Uterus (tissue), 4 donors: ENCODE results near the gene FBXL13. TPM values are rescaled to one million over a fixed set of nuclear protein-coding genes. Genes with fewer than 3 reads are reported as not detected.

Source experiments
- DNase-seq, 2 donors: peaks; one replicate each; pipeline ENCODE4 v3.0.0-alpha.2; 2019 to 2020
- H3K27ac ChIP-seq, 2 donors: fragments of 200-600 bp; sonication (generic); 1 replicate in 1 of 2; 2 replicates in 1 of 2; pipeline ENCODE4 v1.5.1; 2016 to 2018
- H3K27me3 ChIP-seq, 2 donors: fragments of 200-600 bp; sonication (generic); one replicate each; pipeline ENCODE4 v1.5.1; 2018 to 2019; ENCODE audit warnings: control low read depth in 1 of 2
- H3K36me3 ChIP-seq, 2 donors: fragments of 200-600 bp; sonication (generic); one replicate each; pipeline ENCODE4 v1.5.1; 2019; ENCODE audit warnings: control low read depth in 1 of 2
- H3K4me1 ChIP-seq, 2 donors: fragments of 200-600 bp; sonication (generic); one replicate each; pipeline ENCODE4 v1.5.1; 2018 to 2019; ENCODE audit warnings: control low read depth in 1 of 2
- H3K4me3 ChIP-seq, 2 donors: fragments of 200-600 bp; sonication (generic); 1 replicate in 1 of 2; 2 replicates in 1 of 2; pipeline ENCODE4 v1.5.1; 2018 to 2019; ENCODE audit warnings: mild to moderate bottlenecking in 1 of 2
- H3K9me3 ChIP-seq, 2 donors: fragments of 200-600 bp; sonication (generic); one replicate each; pipeline ENCODE4 v1.5.1; 2019; ENCODE audit warnings: control low read depth in 1 of 2
- POLR2A ChIP-seq, 2 donors: fragments of 450-650 bp; IDR thresholded peaks; one replicate each; pipeline ENCODE4 v1.6.1; 2016; ENCODE audit warnings: antibody characterized with exemption in 2 of 2, mild to moderate bottlenecking in 1 of 2, moderate library complexity in 1 of 2
- intact Hi-C: fragments of 100-400 bp; cut with DNase I; formaldehyde crosslinking; loops from one replicate; pipeline ENCODE4 v1.15.1; 2023; ENCODE audit warnings: low total_unique reads
- total RNA-seq, 4 donors: library from RNA; depleted of rRNA in 3 of 4; stranded (reverse); fragments of >200 nt in 3 of 4; gene quantifications; one replicate each; pipeline versions ENCODE4 v1.1.0 to v1.2.4, GENCODE V29; 2014 to 2023
- TF ChIP-seq, protein P1 (sequence below), 4 experiments: fragments of 200-600 bp in 2 of 4; fragments of 450-650 bp in 2 of 4; sonication (generic) in 2 of 4; IDR thresholded peaks; one replicate each; pipeline ENCODE4 v1.5.1; 2016 to 2019; ENCODE audit warnings: antibody characterized with exemption in 4 of 4, mild to moderate bottlenecking in 2 of 4, moderate library complexity in 1 of 4
- donor health status: DM: yes; HTN: yes; CAD: no.

The FBXL13 gene
- total RNA-seq, 4 donors from 2014 or later = 1.2 to 12.9 (median 5.5) TPM

DNA sequence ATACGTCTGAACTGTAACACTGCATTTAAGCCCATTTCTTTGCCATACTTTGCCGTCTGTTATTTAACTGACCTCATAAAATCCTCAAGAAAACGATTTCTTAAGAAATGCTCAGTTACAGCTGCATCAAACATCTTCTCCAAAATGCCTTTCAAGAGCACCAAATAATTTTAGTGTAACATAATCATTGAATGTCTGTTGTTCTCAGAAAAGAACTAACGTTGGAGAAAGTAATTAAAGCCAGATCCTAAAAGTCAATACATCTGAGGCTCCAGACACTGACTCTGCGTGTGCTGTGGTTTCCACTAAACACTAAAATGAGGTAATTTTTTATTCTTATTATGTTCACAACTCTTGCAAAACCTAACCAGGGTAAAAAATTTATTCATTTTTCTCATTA lies 225.5 kb downstream of the FBXL13 start:
- DNase-seq = no peak
- intact Hi-C loops = no loop called here
- H3K4me3 ChIP-seq = no peak overlapping the region
- no peaks in the 10 kb centered on the region for H3K4me1 ChIP-seq
- TF ChIP-seq POLR2A (IDR thresholded peaks at IDR 0.05) = no peak
- TF ChIP-seq, protein P1, sequence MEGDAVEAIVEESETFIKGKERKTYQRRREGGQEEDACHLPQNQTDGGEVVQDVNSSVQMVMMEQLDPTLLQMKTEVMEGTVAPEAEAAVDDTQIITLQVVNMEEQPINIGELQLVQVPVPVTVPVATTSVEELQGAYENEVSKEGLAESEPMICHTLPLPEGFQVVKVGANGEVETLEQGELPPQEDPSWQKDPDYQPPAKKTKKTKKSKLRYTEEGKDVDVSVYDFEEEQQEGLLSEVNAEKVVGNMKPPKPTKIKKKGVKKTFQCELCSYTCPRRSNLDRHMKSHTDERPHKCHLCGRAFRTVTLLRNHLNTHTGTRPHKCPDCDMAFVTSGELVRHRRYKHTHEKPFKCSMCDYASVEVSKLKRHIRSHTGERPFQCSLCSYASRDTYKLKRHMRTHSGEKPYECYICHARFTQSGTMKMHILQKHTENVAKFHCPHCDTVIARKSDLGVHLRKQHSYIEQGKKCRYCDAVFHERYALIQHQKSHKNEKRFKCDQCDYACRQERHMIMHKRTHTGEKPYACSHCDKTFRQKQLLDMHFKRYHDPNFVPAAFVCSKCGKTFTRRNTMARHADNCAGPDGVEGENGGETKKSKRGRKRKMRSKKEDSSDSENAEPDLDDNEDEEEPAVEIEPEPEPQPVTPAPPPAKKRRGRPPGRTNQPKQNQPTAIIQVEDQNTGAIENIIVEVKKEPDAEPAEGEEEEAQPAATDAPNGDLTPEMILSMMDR (IDR thresholded peaks at IDR 0.05) = no peak
- no peak overlapping the region for H3K27ac ChIP-seq
- H3K9me3 ChIP-seq = no peaks in the 10 kb centered on the region
- H3K27me3 ChIP-seq = no peaks in the 10 kb centered on the region
- H3K36me3 ChIP-seq = no peaks in the 10 kb centered on the region

DNA sequence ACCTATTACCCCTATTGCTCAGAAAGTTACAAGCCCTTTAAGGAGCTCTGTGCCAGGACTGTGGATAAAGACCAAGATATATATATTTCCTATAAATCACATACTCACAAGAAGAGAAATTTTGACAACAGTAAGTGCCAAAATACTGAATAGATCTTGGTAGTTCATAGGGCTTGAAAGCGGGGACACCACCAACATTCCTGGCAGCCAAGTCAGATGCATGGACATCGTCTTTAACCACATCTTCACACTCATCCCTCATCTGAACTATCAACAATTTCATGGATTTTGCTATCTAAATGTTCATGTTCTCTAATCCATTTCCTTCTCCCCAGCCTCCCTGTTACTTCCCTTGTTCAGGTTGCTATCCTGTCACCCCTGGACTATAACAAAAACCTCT lies 229.2 kb downstream of the FBXL13 start:
- H3K27ac ChIP-seq = no peak overlapping the region
- H3K36me3 ChIP-seq = no peaks in the 10 kb centered on the region
- no peaks in the 10 kb centered on the region for H3K9me3 ChIP-seq
- no peaks in the 10 kb centered on the region for H3K27me3 ChIP-seq
- no peak for DNase-seq
- TF ChIP-seq POLR2A (IDR thresholded peaks at IDR 0.05) = no peak
- TF ChIP-seq, protein P1 (IDR thresholded peaks at IDR 0.05) = no peak
- H3K4me1 ChIP-seq = no peaks in the 10 kb centered on the region
- intact Hi-C loops = no loop called here
- no peak overlapping the region for H3K4me3 ChIP-seq

DNA sequence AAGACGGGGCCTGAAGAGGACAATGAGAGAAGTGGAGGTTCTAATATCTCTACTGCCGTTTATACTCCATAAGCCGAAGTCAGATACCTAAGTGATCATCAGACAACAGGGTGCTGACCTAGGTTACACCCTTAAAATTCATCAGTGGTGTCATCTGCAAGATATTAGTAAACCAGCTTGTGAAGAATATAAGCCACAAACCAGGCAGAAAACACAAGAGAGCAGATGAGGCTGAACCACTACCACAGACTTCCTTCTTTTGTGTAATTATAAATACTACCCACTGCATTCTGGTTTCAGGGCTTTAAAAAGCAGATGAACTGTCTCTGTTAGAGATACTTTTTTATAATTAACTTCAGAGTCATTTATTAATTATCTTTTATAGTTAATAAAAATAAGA lies 230.7 kb downstream of the FBXL13 start:
- TF ChIP-seq POLR2A (IDR thresholded peaks at IDR 0.05) = no peak
- TF ChIP-seq, protein P1 (IDR thresholded peaks at IDR 0.05) = no peak
- H3K4me1 ChIP-seq = no peaks in the 10 kb centered on the region
- intact Hi-C loops = no loop called here
- no peaks in the 10 kb centered on the region for H3K9me3 ChIP-seq
- no peak for DNase-seq
- H3K27ac ChIP-seq = no peak overlapping the region
- no peak overlapping the region for H3K4me3 ChIP-seq
- H3K36me3 ChIP-seq = no peaks in the 10 kb centered on the region
- H3K27me3 ChIP-seq = no peaks in the 10 kb centered on the region

DNA sequence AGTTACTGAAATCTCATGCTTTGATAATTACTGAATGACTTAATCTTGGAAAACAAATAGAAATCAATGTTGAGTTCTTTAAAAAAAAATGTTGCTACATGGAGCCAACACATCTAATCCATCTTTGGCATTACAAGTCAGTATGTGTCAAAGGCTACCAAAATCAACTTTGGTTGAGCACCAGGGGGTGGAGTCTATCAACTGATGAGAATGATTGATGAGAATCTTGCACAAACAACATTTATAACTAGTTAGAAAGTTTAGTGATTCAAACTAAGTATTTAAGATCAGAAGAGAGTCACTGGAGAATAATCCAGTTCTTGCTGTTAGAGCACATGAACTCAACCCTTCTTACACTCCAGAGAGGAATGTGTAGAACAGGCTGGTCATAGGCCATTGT lies 232.3 kb downstream of the FBXL13 start:
- H3K27me3 ChIP-seq = no peaks in the 10 kb centered on the region
- TF ChIP-seq POLR2A (IDR thresholded peaks at IDR 0.05) = no peak
- TF ChIP-seq, protein P1 (IDR thresholded peaks at IDR 0.05) = no peak
- DNase-seq = no peak
- peaks cover 0 to under 1% of the 10 kb centered on the region in 2 donors for H3K4me1 ChIP-seq
- intact Hi-C loops = no loop called here
- no peaks in the 10 kb centered on the region for H3K9me3 ChIP-seq
- no peak overlapping the region for H3K27ac ChIP-seq
- H3K4me3 ChIP-seq = no peak overlapping the region
- no peaks in the 10 kb centered on the region for H3K36me3 ChIP-seq

DNA sequence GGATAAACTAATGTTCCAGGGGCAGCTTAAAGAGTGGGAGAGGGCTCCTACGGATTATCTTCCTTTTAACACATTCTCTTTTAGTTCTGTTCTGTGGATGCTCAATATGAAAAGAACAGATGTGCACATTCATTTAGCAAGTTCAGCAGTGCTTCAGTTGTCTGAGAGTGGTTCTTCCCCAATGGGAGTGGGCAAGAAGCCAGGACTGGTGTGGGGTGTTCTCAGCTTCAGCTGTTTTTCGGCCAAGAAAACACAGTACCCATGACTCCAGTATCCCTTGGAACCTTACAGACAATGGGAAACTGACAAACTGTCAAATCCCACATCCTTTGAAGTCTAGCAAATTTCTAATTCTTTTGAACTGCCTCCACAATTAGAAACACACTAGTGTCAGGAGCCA lies 233.3 kb downstream of the FBXL13 start:
- no peak for DNase-seq
- Histone ChIP-seq H3K4me3 (no peak overlapping the region), H3K9me3 (no peaks in the 10 kb centered on the region), H3K27ac (no peak overlapping the region), H3K36me3 (no peaks in the 10 kb centered on the region), H3K27me3 (no peaks in the 10 kb centered on the region), H3K4me1 (peaks cover under 1 to 7% of the 10 kb centered on the region in 2 donors)
- TF ChIP-seq POLR2A (IDR thresholded peaks at IDR 0.05) = no peak
- TF ChIP-seq, protein P1 (IDR thresholded peaks at IDR 0.05) = no peak
- intact Hi-C loops = no loop called here
